Measurements from ENCODE around the gene SLC38A11.
A peak's percentile ranks its signal among the peaks of the same experiment; 100 is the strongest.

The SLC38A11 gene

GRCh38 chr2:164898475-164898874 is 56.9 kb downstream of the SLC38A11 start:
- Histone ChIP-seq H3K4me3 (ENCODE audit: low read length, poor library complexity, severe bottlenecking) (no peak overlapping the region), H3K27me3 (ENCODE audit: insufficient read depth, low read length, poor library complexity, severe bottlenecking) (no peaks in the 10 kb centered on the region), H3K9me3 (ENCODE audit: insufficient read depth, low read depth, low read length) (no peaks in the 10 kb centered on the region), H3K4me1 (ENCODE audit: insufficient read depth, low read length, poor library complexity, severe bottlenecking) (peaks cover 38% of the 10 kb centered on the region), H3K9me2 (replicated peaks; ENCODE audit: low read depth, low read length) (no peaks in the 10 kb centered on the region), H3K79me2 (ENCODE audit: insufficient read depth, low read length) (no peaks in the 10 kb centered on the region), H4K20me1 (ENCODE audit: insufficient read depth, low read length, poor library complexity, severe bottlenecking) (no peaks in the 10 kb centered on the region), H3K4me2 (ENCODE audit: low read depth, low read length, poor library complexity, severe bottlenecking) (no peak overlapping the region), H2AFZ (ENCODE audit: low read length) (peak overlapping the region; percentile 42; the same call in 1 of the 2 replicates), H3F3A (ENCODE audit: low read depth) (peaks cover 8% of the 10 kb centered on the region; the same call in 1 of the 2 replicates), H3K36me3 (ENCODE audit: insufficient read depth, low read length) (no peaks in the 10 kb centered on the region), H3K9ac (ENCODE audit: low read depth, low read length, poor library complexity, severe bottlenecking) (no peak overlapping the region)
- TF ChIP-seq CTCF (conservative IDR thresholded peaks at IDR 0.05; ENCODE audit: low read length): no peak
- TF ChIP-seq EZH2phosphoT487 (IDR thresholded peaks at IDR 0.05; ENCODE audit: borderline replicate concordance): no peak

GRCh38 chr2:164897469-164898260 is 57.7 kb downstream of the SLC38A11 start:
- Histone ChIP-seq H3K9ac (ENCODE audit: low read depth, low read length, poor library complexity, severe bottlenecking) (peak overlapping the region; percentile 1), H3F3A (ENCODE audit: low read depth) (peaks cover 8% of the 10 kb centered on the region; the same call in 1 of the 2 replicates), H3K4me3 (ENCODE audit: low read length, poor library complexity, severe bottlenecking) (no peak overlapping the region), H3K9me2 (replicated peaks; ENCODE audit: low read depth, low read length) (no peaks in the 10 kb centered on the region), H3K4me2 (ENCODE audit: low read depth, low read length, poor library complexity, severe bottlenecking) (peak overlapping the region; percentile 60), H3K36me3 (ENCODE audit: insufficient read depth, low read length) (no peaks in the 10 kb centered on the region), H4K20me1 (ENCODE audit: insufficient read depth, low read length, poor library complexity, severe bottlenecking) (no peaks in the 10 kb centered on the region), H2AFZ (ENCODE audit: low read length) (peak overlapping the region; percentile 21; the same call in 1 of the 2 replicates), H3K4me1 (ENCODE audit: insufficient read depth, low read length, poor library complexity, severe bottlenecking) (peaks cover 31% of the 10 kb centered on the region), H3K9me3 (ENCODE audit: insufficient read depth, low read depth, low read length) (no peaks in the 10 kb centered on the region), H3K27me3 (ENCODE audit: insufficient read depth, low read length, poor library complexity, severe bottlenecking) (no peaks in the 10 kb centered on the region), H3K79me2 (ENCODE audit: insufficient read depth, low read length) (no peaks in the 10 kb centered on the region)
- TF ChIP-seq CTCF (conservative IDR thresholded peaks at IDR 0.05; ENCODE audit: low read length): no peak
- no peak for TF ChIP-seq EZH2phosphoT487 (IDR thresholded peaks at IDR 0.05; ENCODE audit: borderline replicate concordance)

- H3K4me2 ChIP-seq (ENCODE audit: low read depth, low read length, poor library complexity, severe bottlenecking): peak overlapping the region; percentile 60
- no peaks in the 10 kb centered on the region for H3K9me2 ChIP-seq (replicated peaks; ENCODE audit: low read depth, low read length)
- H3K79me2 ChIP-seq (ENCODE audit: insufficient read depth, low read length): no peaks in the 10 kb centered on the region
- H4K20me1 ChIP-seq (ENCODE audit: insufficient read depth, low read length, poor library complexity, severe bottlenecking): no peaks in the 10 kb centered on the region
- TF ChIP-seq CTCF (conservative IDR thresholded peaks at IDR 0.05; ENCODE audit: low read length) (no peak), EZH2phosphoT487 (IDR thresholded peaks at IDR 0.05; ENCODE audit: borderline replicate concordance) (no peak)
- no peaks in the 10 kb centered on the region for H3K9me3 ChIP-seq (ENCODE audit: insufficient read depth, low read depth, low read length)
- H2AFZ ChIP-seq (ENCODE audit: low read length): peak overlapping the region; percentile 21; the same call in 1 of the 2 replicates
- no peaks in the 10 kb centered on the region for H3K36me3 ChIP-seq (ENCODE audit: insufficient read depth, low read length)
- no peaks in the 10 kb centered on the region for H3K27me3 ChIP-seq (ENCODE audit: insufficient read depth, low read length, poor library complexity, severe bottlenecking)
- peak overlapping the region; percentile 33 for H3K4me3 ChIP-seq (ENCODE audit: low read length, poor library complexity, severe bottlenecking)
- H3K4me1 ChIP-seq (ENCODE audit: insufficient read depth, low read length, poor library complexity, severe bottlenecking): peaks cover 31% of the 10 kb centered on the region
- H3F3A ChIP-seq (ENCODE audit: low read depth): peaks cover 8% of the 10 kb centered on the region; the same call in 1 of the 2 replicates
- H3K9ac ChIP-seq (ENCODE audit: low read depth, low read length, poor library complexity, severe bottlenecking): peak overlapping the region; percentile 1
These were observed 58.5 kb downstream of the SLC38A11 start for GRCh38 chr2:164896634-164897355.

All from Loucy (cell line).